ENCODE measurements around the gene CSH2. TPM values are rescaled to one million over a fixed set of nuclear protein-coding genes. Genes with fewer than 3 reads are reported as not detected.
A peak's percentile ranks its signal among the peaks of the same experiment; 100 is the strongest.
"Not testable (repeated sequence)": the region's sequence is repeated elsewhere in the genome, so short reads cannot be mapped to it uniquely, and the experiment has no call there.

Gene CSH2
- not detected for total RNA-seq
- not detected for polyA plus RNA-seq
- long read RNA-seq, donor 1: 0 reads
- long read RNA-seq, donor 2: 0 reads

DNA sequence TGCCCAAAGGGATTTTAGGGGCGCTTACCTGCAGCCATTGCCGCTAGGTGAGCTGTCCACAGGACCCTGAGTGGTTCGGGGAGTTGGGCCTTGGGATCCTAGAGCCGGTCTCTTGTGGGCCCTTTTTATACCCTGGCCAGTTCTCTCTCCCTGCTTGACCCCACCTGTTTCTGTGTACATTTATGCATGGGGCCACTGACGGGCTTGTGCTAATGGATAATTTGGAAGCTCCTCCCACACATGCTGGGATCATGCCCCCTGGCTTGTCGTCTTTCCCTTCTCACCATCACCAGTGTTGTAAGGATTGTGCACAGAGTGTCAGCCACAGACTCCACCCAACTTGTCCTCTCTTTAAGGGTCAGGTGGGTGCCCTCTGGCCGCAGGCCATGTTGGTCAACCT, at the start of gene CSH2:
TSS of gene CSH2 (minus strand) at position 101 of the 400 bp plus-strand sequence. CDS start at position 38, 63 bp downstream.
- H3K27me3 ChIP-seq (ENCODE audit: insufficient read depth in 3 of 3, low read length in 2 of 3); intact Hi-C loops (cut with DNase I); DNase-seq; H3K4me3 ChIP-seq; H3K9me3 ChIP-seq; ATAC-seq; H3K4me1 ChIP-seq; H3K36me3 ChIP-seq (ENCODE audit: insufficient read depth in 1 of 2, low read depth in 1 of 2); H3K27ac ChIP-seq: not testable (repeated sequence)
- 81 to 86% (median 83%) methylated on average over 5 to 7 of the region's 7 CpGs for WGBS, 3 donors

DNA sequence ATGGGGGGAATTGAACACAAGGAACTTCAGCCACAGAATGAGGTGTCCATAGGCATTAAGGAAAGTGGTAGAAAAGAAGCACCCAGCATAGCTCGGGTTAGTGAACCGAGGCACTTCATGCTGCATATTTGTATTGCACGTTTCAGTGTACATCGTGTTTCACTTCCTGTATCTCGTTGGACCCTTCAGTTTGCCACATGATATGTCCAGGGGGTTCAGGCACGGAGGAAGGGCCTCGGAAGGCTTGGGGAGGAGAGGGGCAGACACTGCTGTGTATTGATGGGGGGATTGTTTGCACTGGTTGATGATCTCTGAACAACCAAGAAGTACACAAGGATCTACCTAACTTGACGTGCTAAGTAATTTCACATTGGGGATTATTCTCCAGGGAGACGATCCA, 48.9 kb upstream of the CSH2 start:
- DNase-seq; H3K36me3 ChIP-seq (ENCODE audit: insufficient read depth in 1 of 2, low read depth in 1 of 2); H3K4me3 ChIP-seq; H3K27ac ChIP-seq; H3K9me3 ChIP-seq; intact Hi-C loops (cut with DNase I); ATAC-seq; H3K4me1 ChIP-seq; H3K27me3 ChIP-seq (ENCODE audit: insufficient read depth in 3 of 3, low read length in 2 of 3): not testable (repeated sequence)
- 78 to 82% (median 79%) methylated on average over 9 of the region's 9 CpGs for WGBS, 3 donors

- H3K36me3 ChIP-seq (ENCODE audit: insufficient read depth in 1 of 2, low read depth in 1 of 2); intact Hi-C loops (cut with DNase I); H3K9me3 ChIP-seq; ATAC-seq; H3K27ac ChIP-seq; H3K27me3 ChIP-seq (ENCODE audit: insufficient read depth in 3 of 3, low read length in 2 of 3); H3K4me1 ChIP-seq; H3K4me3 ChIP-seq; DNase-seq: not testable (repeated sequence)
- 91 to 99% (median 92%) methylated on average over 5 of the region's 5 CpGs for WGBS, 3 donors
These were observed 47.3 kb upstream of the CSH2 start for GRCh38 chr17:63920779-63921178.

DNA sequence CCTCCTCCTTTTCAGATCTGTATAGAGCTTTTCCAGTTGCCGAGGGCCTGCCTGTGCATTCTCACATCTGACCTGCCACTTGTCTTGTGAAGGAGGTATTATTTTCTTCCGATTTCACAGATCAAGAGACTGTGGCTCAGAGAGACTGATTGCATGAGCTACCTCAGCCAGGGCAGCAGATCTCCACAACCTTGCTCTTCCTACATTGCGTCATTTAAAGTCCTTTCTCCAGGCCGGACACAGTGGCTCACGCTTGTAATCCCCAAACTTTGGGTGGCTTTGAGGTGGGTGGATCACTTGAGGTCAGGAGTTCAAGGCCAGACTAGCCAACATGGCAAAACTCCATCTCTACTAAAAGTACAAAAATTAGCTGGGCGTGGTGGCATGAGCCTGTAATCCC, 46.6 kb upstream of the CSH2 start:
- intact Hi-C loops (cut with DNase I); H3K27ac ChIP-seq; H3K27me3 ChIP-seq (ENCODE audit: insufficient read depth in 3 of 3, low read length in 2 of 3); DNase-seq; H3K36me3 ChIP-seq (ENCODE audit: insufficient read depth in 1 of 2, low read depth in 1 of 2); H3K4me3 ChIP-seq; H3K4me1 ChIP-seq; ATAC-seq; H3K9me3 ChIP-seq: not testable (repeated sequence)
- 84 to 90% (median 86%) methylated on average over 6 of the region's 6 CpGs for WGBS, 3 donors

GRCh38 chr17:63919311-63919723, 45.8 kb upstream of the CSH2 start:
- no peaks in the 10 kb centered on the region for H3K36me3 ChIP-seq (ENCODE audit: insufficient read depth in 1 of 2, low read depth in 1 of 2)
- intact Hi-C loops (cut with DNase I): loop anchor here (2.0 to 10.0 kb wide), 3 partner anchors 71 to 215 kb away; partner anchors contain the start of gene ERN1 (in 1 of the 2)
- H3K4me3 ChIP-seq: no peak overlapping the region
- ATAC-seq: peak; percentile 87 to 97 (median 92)
- H3K27me3 ChIP-seq (ENCODE audit: insufficient read depth in 3 of 3, low read length in 2 of 3): no peaks in the 10 kb centered on the region
- WGBS, 3 donors: 40 to 47% (median 42%) methylated on average over 8 of the region's 8 CpGs
- H3K9me3 ChIP-seq: no peaks in the 10 kb centered on the region
- DNase-seq: peak; percentile 47 to 65
- no peak overlapping the region for H3K27ac ChIP-seq
- no peaks in the 10 kb centered on the region for H3K4me1 ChIP-seq
- TF ChIP-seq CTCF (IDR thresholded peaks at IDR 0.05): peak; percentile 95

DNA sequence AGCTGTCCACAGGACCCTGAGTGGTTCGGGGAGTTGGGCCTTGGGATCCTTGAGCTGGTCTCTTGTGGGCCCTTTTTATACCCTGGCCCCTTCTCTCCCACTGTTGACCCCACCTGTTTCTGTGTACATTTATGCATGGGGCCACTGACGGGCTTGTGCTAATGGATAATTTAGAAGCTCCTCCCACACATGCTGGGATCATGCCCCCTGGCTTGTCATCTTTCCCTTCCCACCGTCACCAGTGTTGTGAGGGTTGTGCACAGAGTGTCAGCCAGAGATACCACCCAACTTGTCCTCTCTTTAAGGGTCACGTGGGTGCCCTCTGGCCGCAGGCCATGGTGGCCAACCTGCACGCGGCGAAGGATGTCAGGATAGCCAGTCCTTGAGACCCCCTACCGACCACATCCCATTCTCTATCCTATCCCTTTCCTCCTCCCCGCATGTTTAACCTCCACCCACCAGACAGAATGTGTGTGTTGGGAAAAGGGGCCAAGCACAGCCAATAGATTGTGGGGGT, 45.4 kb upstream of the CSH2 start, which contains the start of gene GH1:
TSS of gene GH1 (minus strand) at position 51 of the 517 bp plus-strand sequence. CDS start 63 bp downstream, outside the sequence.
- WGBS, 3 donors: 51 to 53% (median 51%) methylated on average over 10 of the region's 10 CpGs
- H3K4me3 ChIP-seq; H3K9me3 ChIP-seq; H3K36me3 ChIP-seq (ENCODE audit: insufficient read depth in 1 of 2, low read depth in 1 of 2); DNase-seq; H3K27me3 ChIP-seq (ENCODE audit: insufficient read depth in 3 of 3, low read length in 2 of 3); ATAC-seq; H3K4me1 ChIP-seq; H3K27ac ChIP-seq: not testable (repeated sequence)
- intact Hi-C loops (cut with DNase I): loop anchor here (2.0 to 10.0 kb wide), 3 partner anchors 72 to 216 kb away; partner anchors contain the start of gene ERN1 (in 1 of the 2)

- Histone ChIP-seq H3K4me1 (no peaks in the 10 kb centered on the region), H3K27ac (no peak overlapping the region), H3K36me3 (ENCODE audit: insufficient read depth in 1 of 2, low read depth in 1 of 2) (no peaks in the 10 kb centered on the region), H3K4me3 (no peak overlapping the region), H3K27me3 (ENCODE audit: insufficient read depth in 3 of 3, low read length in 2 of 3) (no peaks in the 10 kb centered on the region), H3K9me3 (no peaks in the 10 kb centered on the region)
- ATAC-seq (no peak), DNase-seq (no peak)
- WGBS, 3 donors: 54 to 65% (median 56%) methylated on average over 10 of the region's 10 CpGs
- no peak for TF ChIP-seq CTCF (IDR thresholded peaks at IDR 0.05)
- intact Hi-C loops (cut with DNase I): loop anchor here (2.0 to 10.0 kb wide), 3 partner anchors 72 to 216 kb away; partner anchors contain the start of gene ERN1 (in 1 of the 2)
These were observed 44.8 kb upstream of the CSH2 start for GRCh38 chr17:63918305-63918704.
